MCF 10A (cell line): ENCODE results near the gene OLA1. TPM values are rescaled to one million over a fixed set of nuclear protein-coding genes. Genes with fewer than 3 reads are reported as not detected.

Experiments
- BruUV-seq: library from RNA; stranded (reverse); fragments of 400-500 nt; replicated peaks from 2 replicates; lab custom pipeline; 2021; lab: Mats Ljungman, UMichigan
- CTCF ChIA-PET: fragments of 300-600 bp; sonication (Branson Sonifier 250); formaldehyde crosslinking; extraction: SDS; loops from one replicate; lab custom pipeline; 2021; ENCODE audit warnings: antibody characterized with exemption, inconsistent platforms; lab: Yijun Ruan, JAX
- POLR2A ChIA-PET: fragments of 300-600, 350-650 bp; sonication (Branson Sonifier 250); formaldehyde crosslinking; extraction: SDS; loops from one replicate; lab custom pipeline; 2020; ENCODE audit warnings: antibody characterized with exemption, inconsistent platforms; lab: Yijun Ruan, JAX
- DNase-seq: peaks from one replicate; pipeline ENCODE4 v3.0.0-alpha.2; 2018; ENCODE audit not compliant: unreplicated experiment
- H3K27ac Mint-ChIP-seq: one replicate; pipeline ENCODE4 v1.8.0; 2022; ENCODE audit warnings: mild to moderate bottlenecking, low read depth, mixed read lengths; ENCODE audit not compliant: unreplicated experiment
- H3K27me3 Mint-ChIP-seq: one replicate; pipeline ENCODE4 v1.8.0; 2022; ENCODE audit warnings: mixed read lengths; ENCODE audit not compliant: insufficient read depth, unreplicated experiment
- H3K36me3 Mint-ChIP-seq: one replicate; pipeline ENCODE4 v1.8.0; 2022; ENCODE audit warnings: mild to moderate bottlenecking, moderate library complexity, mixed read lengths; ENCODE audit not compliant: insufficient read depth, unreplicated experiment
- H3K4me1 Mint-ChIP-seq: one replicate; pipeline ENCODE4 v1.8.0; 2022; ENCODE audit warnings: mixed read lengths; ENCODE audit not compliant: insufficient read depth, unreplicated experiment
- H3K4me3 Mint-ChIP-seq: one replicate; pipeline ENCODE4 v1.8.0; 2022; ENCODE audit warnings: mild to moderate bottlenecking, moderate library complexity, mixed read lengths; ENCODE audit not compliant: unreplicated experiment
- H3K9me3 Mint-ChIP-seq: one replicate; pipeline ENCODE4 v1.8.0; 2022; ENCODE audit warnings: mixed read lengths; ENCODE audit not compliant: unreplicated experiment
- CTCF ChIP-seq: fragments of 200-600 bp; IDR thresholded peaks from one replicate; pipeline ENCODE4 v1.8.0; 2022; ENCODE audit warnings: antibody characterized with exemption, mild to moderate bottlenecking; ENCODE audit not compliant: unreplicated experiment
- intact Hi-C: fragments of 100-400 bp; cut with micrococcal nuclease; formaldehyde crosslinking; loops from 2 replicates; pipeline ENCODE4 v1.14.1; 2022
- total RNA-seq: library from RNA; stranded (reverse); gene quantifications from 2 replicates; pipeline ENCODE4 v1.2.3, GENCODE V29; 2022

Gene OLA1
- total RNA-seq, 1 experiment from 2014 or later, result 224 TPM

- no peak for DNase-seq
- H3K27me3 Mint-ChIP-seq, result no peaks in the 10 kb centered on the region
- ChIA-PET POLR2A (interaction anchor here (0.7 to 1.6 kb wide), 3 partner anchors 10 to 190 kb away, joined by 3 to 7 read pairs (median 5); no protein-coding TSS in a partner anchor), CTCF (interaction anchor here (0.6 kb wide), 1 partner anchor 1093 kb away, joined by 3 read pairs; no protein-coding TSS in a partner anchor)
- H3K9me3 Mint-ChIP-seq, result no peaks in the 10 kb centered on the region
- TF ChIP-seq CTCF, result no peak
- no TSS peak for BruUV-seq
- H3K4me3 Mint-ChIP-seq, result no peak overlapping the region
- H3K36me3 Mint-ChIP-seq, result peaks cover 5% of the 10 kb centered on the region
- peaks cover 20% of the 10 kb centered on the region for H3K4me1 Mint-ChIP-seq
- no peak overlapping the region for H3K27ac Mint-ChIP-seq
- intact Hi-C loops, result no loop called here
Observed at GRCh38 chr2:174174741-174175140, 73.6 kb downstream of the OLA1 start.

- DNase-seq, result no peak
- Mint-ChIP-seq H3K36me3 (peaks cover 17% of the 10 kb centered on the region), H3K4me1 (peaks cover 20% of the 10 kb centered on the region), H3K27ac (peak overlapping the region; percentile 67), H3K9me3 (peaks cover 15% of the 10 kb centered on the region), H3K27me3 (no peaks in the 10 kb centered on the region), H3K4me3 (no peak overlapping the region)
- intact Hi-C loops, result no loop called here
- TF ChIP-seq CTCF, result no peak
- no TSS peak for BruUV-seq
- CTCF ChIA-PET, result no interaction called here
- POLR2A ChIA-PET, result no interaction called here
Observed at GRCh38 chr2:174172802-174173355, 75.5 kb downstream of the OLA1 start.

- BruUV-seq, result no TSS peak
- ChIA-PET POLR2A (interaction anchor here (0.6 to 1.0 kb wide), 3 partner anchors 11 to 112 kb away, joined by 3 to 4 read pairs (median 3); no protein-coding TSS in a partner anchor), CTCF (interaction anchor here (0.8 kb wide), 1 partner anchor 768 kb away, joined by 3 read pairs; no protein-coding TSS in a partner anchor)
- H3K4me3 Mint-ChIP-seq, result no peak overlapping the region
- H3K27ac Mint-ChIP-seq, result no peak overlapping the region
- TF ChIP-seq CTCF, result no peak
- peaks cover 15% of the 10 kb centered on the region for H3K4me1 Mint-ChIP-seq
- no peak for DNase-seq
- intact Hi-C loops, result no loop called here
- H3K36me3 Mint-ChIP-seq, result peaks cover 21% of the 10 kb centered on the region
- no peaks in the 10 kb centered on the region for H3K27me3 Mint-ChIP-seq
- peaks cover 20% of the 10 kb centered on the region for H3K9me3 Mint-ChIP-seq
Observed at GRCh38 chr2:174171686-174172445, 76.5 kb downstream of the OLA1 start.

- no peak for TF ChIP-seq CTCF
- no peak for DNase-seq
- ChIA-PET CTCF (no interaction called here), POLR2A (no interaction called here)
- no TSS peak for BruUV-seq
- intact Hi-C loops, result no loop called here
- no peak overlapping the region for H3K27ac Mint-ChIP-seq
- no peaks in the 10 kb centered on the region for H3K27me3 Mint-ChIP-seq
- H3K36me3 Mint-ChIP-seq, result peaks cover 21% of the 10 kb centered on the region
- peaks cover 20% of the 10 kb centered on the region for H3K9me3 Mint-ChIP-seq
- peaks cover 11% of the 10 kb centered on the region for H3K4me1 Mint-ChIP-seq
- no peak overlapping the region for H3K4me3 Mint-ChIP-seq
Observed at GRCh38 chr2:174169372-174169771, 79.0 kb downstream of the OLA1 start.
